ENCODE measurements around the gene PRKCA.

The PRKCA gene

GRCh38 chr17:66689221-66689620, 386.8 kb downstream of the PRKCA start:
- DNase-seq (ENCODE audit: extremely low read depth, low read depth), result no peak
- no peak for TF ChIP-seq CTCF (IDR thresholded peaks at IDR 0.05; ENCODE audit: low read depth, low read length)

GRCh38 chr17:66690166-66690565, 387.8 kb downstream of the PRKCA start:
- no peak for TF ChIP-seq CTCF (IDR thresholded peaks at IDR 0.05; ENCODE audit: low read depth, low read length)
- DNase-seq (ENCODE audit: extremely low read depth, low read depth), result no peak

GRCh38 chr17:66691644-66692420, 389.4 kb downstream of the PRKCA start:
- no peak for TF ChIP-seq CTCF (IDR thresholded peaks at IDR 0.05; ENCODE audit: low read depth, low read length)
- no peak for DNase-seq (ENCODE audit: extremely low read depth, low read depth)

GRCh38 chr17:66692421-66692690, 389.9 kb downstream of the PRKCA start:
- TF ChIP-seq CTCF (IDR thresholded peaks at IDR 0.05; ENCODE audit: low read depth, low read length), result no peak
- no peak for DNase-seq (ENCODE audit: extremely low read depth, low read depth)

GRCh38 chr17:66695098-66695497, 392.7 kb downstream of the PRKCA start:
- no peak for TF ChIP-seq CTCF (IDR thresholded peaks at IDR 0.05; ENCODE audit: low read depth, low read length)
- no peak for DNase-seq (ENCODE audit: extremely low read depth, low read depth)

- TF ChIP-seq CTCF (IDR thresholded peaks at IDR 0.05; ENCODE audit: low read depth, low read length), result no peak
- DNase-seq (ENCODE audit: extremely low read depth, low read depth), result no peak
These were observed 395.9 kb downstream of the PRKCA start for GRCh38 chr17:66698270-66698669.

- TF ChIP-seq CTCF (IDR thresholded peaks at IDR 0.05; ENCODE audit: low read depth, low read length), result no peak
- no peak for DNase-seq (ENCODE audit: extremely low read depth, low read depth)
These were observed 399.0 kb downstream of the PRKCA start for GRCh38 chr17:66701462-66701861.

All from AG09319 (cell line).